K562 (cell line): ENCODE results near the gene DYNC1I1. TPM values are rescaled to one million over a fixed set of nuclear protein-coding genes. Genes with fewer than 3 reads are reported as not detected.

Experiments
- ATAC-seq: fragments of 200-7000 bp; cut with Tn5 transposase; 3 replicates; pipeline ENCODE4 v1.9.1; 2020; ENCODE audit warnings: moderate library complexity
- BruUV-seq: library from RNA; stranded (reverse); fragments of 400-500 nt; replicated peaks from 2 replicates; lab custom pipeline; 2021; lab: Mats Ljungman, UMichigan
- CTCF ChIA-PET: fragments of 300-600 bp; formaldehyde crosslinking; extraction: SDS; loops from one replicate; lab custom pipeline; 2021; ENCODE audit warnings: low intra/inter-chr PET ratio; lab: Yijun Ruan, JAX
- POLR2A ChIA-PET: fragments of 300-600, 350-650 bp; sonication (Branson Sonifier 250); formaldehyde crosslinking; extraction: SDS; loops from one replicate; lab custom pipeline; 2021; ENCODE audit warnings: antibody characterized with exemption, inconsistent platforms; lab: Yijun Ruan, JAX
- DNase-seq, 4 experiments: peaks; one replicate each; pipeline versions ENCODE4 v3.0.0 to v3.0.0-alpha.2; 2011 to 2018; ENCODE audit warnings: low spot score in 3 of 4, mixed read lengths in 3 of 4; ENCODE audit errors: extremely low read depth in 1 of 4
- FAIRE-seq: peaks from 2 replicates; lab custom pipeline; 2011; peaks lifted over from hg19 to GRCh38; lab: Jason Lieb, UNC
- H2AFZ ChIP-seq: 2 replicates; pipeline ENCODE4 v1.6.0; 2011; ENCODE audit warnings: low read depth, low read length, control low read depth, inconsistent platforms
- H3K27ac ChIP-seq: fragments of 200-600 bp; 3 replicates; pipeline ENCODE4 v1.8.0; 2011; ENCODE audit warnings: low read depth, mild to moderate bottlenecking, control low read depth, inconsistent platforms, low read length, moderate library complexity, mixed read lengths; ENCODE audit errors: extremely low read depth
- H3K27me3 ChIP-seq, 2 experiments: fragments of 300-600 bp in 1 of 2; 2 replicates in 1 of 2; 3 replicates in 1 of 2; pipeline versions ENCODE4 v1.6.0 to v1.8.0; 2011; ENCODE audit warnings: inconsistent platforms in 2 of 2, low read length in 2 of 2, mild to moderate bottlenecking in 1 of 2, mixed read lengths in 1 of 2, moderate library complexity in 1 of 2; ENCODE audit not compliant: control insufficient read depth in 2 of 2, insufficient read depth in 2 of 2
- H3K36me3 ChIP-seq: fragments of 300-600 bp; 3 replicates; pipeline ENCODE4 v1.8.0; 2011; ENCODE audit warnings: mild to moderate bottlenecking, low read length, inconsistent platforms; ENCODE audit not compliant: control insufficient read depth, insufficient read depth
- H3K4me1 ChIP-seq, 2 experiments: fragments of 200-600 bp in 1 of 2; replicated peaks in 1 of 2; 2 replicates in 1 of 2; 3 replicates in 1 of 2; pipeline versions ENCODE4 v1.5.1 to v1.8.0; 2011; ENCODE audit warnings: inconsistent platforms in 2 of 2, low read length in 2 of 2, mild to moderate bottlenecking in 1 of 2, mixed read lengths in 1 of 2, moderate library complexity in 1 of 2; ENCODE audit not compliant: control insufficient read depth in 2 of 2, insufficient read depth in 2 of 2
- H3K4me2 ChIP-seq: 2 replicates; pipeline ENCODE4 v1.6.1; 2011; ENCODE audit warnings: low read length, control low read depth, inconsistent platforms, mixed read lengths; ENCODE audit not compliant: insufficient read depth
- H3K4me3 ChIP-seq: fragments of 200-600 bp; sonication (generic), shearing (Covaris generic); 2 replicates; pipeline ENCODE4 v1.5.1; 2016; ENCODE audit warnings: control low read depth, inconsistent platforms
- H3K79me2 ChIP-seq: fragments of 200-600 bp; 3 replicates; pipeline ENCODE4 v1.8.0; 2011; ENCODE audit warnings: low read length, inconsistent platforms; ENCODE audit not compliant: control insufficient read depth, insufficient read depth
- H3K9ac ChIP-seq, 2 experiments: 2 replicates each; pipeline versions ENCODE4 v1.6.0 to v1.6.1; 2011; ENCODE audit warnings: low read depth in 2 of 2, low read length in 2 of 2, control low read depth in 1 of 2, inconsistent platforms in 1 of 2, mild to moderate bottlenecking in 1 of 2, mixed read lengths in 1 of 2; ENCODE audit not compliant: insufficient read depth in 1 of 2
- H3K9me1 ChIP-seq: one replicate; pipeline ENCODE4 v1.6.0; 2011; ENCODE audit warnings: inconsistent platforms, mild to moderate bottlenecking, low read length, moderate library complexity; ENCODE audit not compliant: control insufficient read depth, insufficient read depth
- H3K9me3 ChIP-seq: replicated peaks from 2 replicates; pipeline ENCODE4 v1.5.1; 2011; ENCODE audit warnings: low read depth, low read length, inconsistent platforms; ENCODE audit not compliant: control insufficient read depth, insufficient read depth
- H4K20me1 ChIP-seq: replicated peaks from 2 replicates; pipeline ENCODE4 v1.6.1; 2011; ENCODE audit warnings: low read length, inconsistent platforms, mixed read lengths; ENCODE audit not compliant: control insufficient read depth, insufficient read depth
- ATF7 ChIP-seq: fragments of 450-650 bp; IDR thresholded peaks from 2 replicates; pipeline ENCODE4 v1.7.1; 2014; ENCODE audit warnings: mild to moderate bottlenecking, moderate library complexity
- CC2D1A ChIP-seq: fragments of 450-650 bp; IDR thresholded peaks from 2 replicates; pipeline ENCODE4 v1.6.1; 2017; ENCODE audit warnings: mild to moderate bottlenecking
- DNMT1 ChIP-seq: fragments of 450-650 bp; IDR thresholded peaks from 2 replicates; pipeline ENCODE4 v1.6.1; 2016; ENCODE audit warnings: antibody characterized with exemption, mild to moderate bottlenecking
- GATA2 ChIP-seq: sonication (generic); formaldehyde crosslinking; IDR thresholded peaks from 2 replicates; pipeline ENCODE4 v1.4.0; 2020; ENCODE audit warnings: mild to moderate bottlenecking, missing genetic modification reagents
- LARP7 ChIP-seq: fragments of 450-650 bp; IDR thresholded peaks from 2 replicates; pipeline ENCODE4 v1.6.1; 2016
- NR2F6 ChIP-seq: fragments of 450-650 bp; formaldehyde crosslinking; IDR thresholded peaks from 2 replicates; pipeline ENCODE4 v1.4.0; 2020; ENCODE audit warnings: mild to moderate bottlenecking
- PHB ChIP-seq: fragments of 250-450 bp; sonication (Bioruptor Pico); IDR thresholded peaks from 2 replicates; pipeline ENCODE4 v1.5.0; 2021
- SMAD1 ChIP-seq: fragments of 150-350 bp; IDR thresholded peaks from 2 replicates; pipeline ENCODE4 v1.6.1; 2014; ENCODE audit warnings: low read length, low read depth; ENCODE audit not compliant: partially characterized antibody
- SREBF2 ChIP-seq: sonication (generic); formaldehyde crosslinking; IDR thresholded peaks from 2 replicates; pipeline ENCODE4 v1.4.0; 2020; ENCODE audit warnings: mild to moderate bottlenecking, missing genetic modification reagents
- TAL1 ChIP-seq: fragments of 450-650 bp; IDR thresholded peaks from 2 replicates; pipeline ENCODE4 v1.6.1; 2016; ENCODE audit warnings: mild to moderate bottlenecking
- ZFP1 ChIP-seq: fragments of 450-650 bp; formaldehyde crosslinking; IDR thresholded peaks from 2 replicates; pipeline ENCODE4 v1.4.0; 2020; ENCODE audit warnings: mild to moderate bottlenecking, mixed read lengths
- ZNF174 ChIP-seq: fragments of 250-450 bp; sonication (Bioruptor Pico); IDR thresholded peaks from 2 replicates; pipeline ENCODE4 v1.4.0; 2020; ENCODE audit warnings: mild to moderate bottlenecking
- ZNF644 ChIP-seq: fragments of 200-800 bp; sonication (Bioruptor generic); IDR thresholded peaks from 2 replicates; pipeline ENCODE4 v1.6.1; 2016; ENCODE audit warnings: low read depth, missing genetic modification characterization, missing compliant biosample characterization
- WGBS: fragments of 100-300 bp; shearing (Covaris generic); methylation state at CpG from one replicate; pipeline ENCODE4 v1.1.6; 2016; ENCODE audit warnings: low coverage, mixed read lengths; ENCODE audit not compliant: insufficient coverage; ENCODE audit errors: missing lambda C conversion rate; 5-methylcytosine and 5-hydroxymethylcytosine counted together
- in situ Hi-C: fragments of 300-500 bp; cut with MboI; formaldehyde crosslinking; loops from 4 replicates; pipeline ENCODE4 v1.15.0; 2018; ENCODE audit warnings: inconsistent platforms, mixed read lengths
- intact Hi-C: fragments of 100-400 bp; cut with micrococcal nuclease; formaldehyde crosslinking; loops from 2 replicates; pipeline ENCODE4 v1.14.2; 2022
- polyA plus RNA-seq, 8 experiments: library from polyadenylated mRNA; depleted of rRNA in 4 of 8; stranded (reverse) in 5 of 8; unstranded in 3 of 8; fragments of >200 nt; fragmentation: Nextera tagmentation in 2 of 8; fragmentation: Illumina TruSeq in 1 of 8; extraction: Ambion mirVana in 2 of 8; extraction: Trizol in 1 of 8; gene quantifications; 2 replicates each; pipeline versions ENCODE4 v1.2.1 to v1.2.3, GENCODE V29; 2011 to 2014; ENCODE audit warnings: inconsistent platforms in 1 of 8, missing spikeins in 1 of 8
- total RNA-seq, 7 experiments: library from RNA; depleted of rRNA in 6 of 7; stranded (reverse); fragments of >200 nt in 6 of 7; fragmentation: Illumina TruSeq in 2 of 7; extraction: Trizol in 2 of 7; gene quantifications; 2 replicates each; pipeline versions ENCODE4 v1.2.1 to v1.2.3, GENCODE V29; 2011 to 2021; ENCODE audit warnings: low replicate concordance in 1 of 7
- TF ChIP-seq, protein P1 (sequence below): sonication (generic); formaldehyde crosslinking; IDR thresholded peaks from 2 replicates; pipeline ENCODE4 v1.8.1; 2022; ENCODE audit warnings: missing genetic modification reagents
- TF ChIP-seq, protein P2 (sequence below): sonication (generic); formaldehyde crosslinking; IDR thresholded peaks from 2 replicates; pipeline ENCODE4 v1.9.0; 2022; ENCODE audit warnings: mild to moderate bottlenecking, missing genetic modification reagents

DYNC1I1 gene
- total and polyA plus RNA-seq, 9 of the 15 experiments (the other 6 are each of a cell fraction or from before 2014, with no cell fraction given): 0.22 to 1.5 (median 0.44) TPM

DNA sequence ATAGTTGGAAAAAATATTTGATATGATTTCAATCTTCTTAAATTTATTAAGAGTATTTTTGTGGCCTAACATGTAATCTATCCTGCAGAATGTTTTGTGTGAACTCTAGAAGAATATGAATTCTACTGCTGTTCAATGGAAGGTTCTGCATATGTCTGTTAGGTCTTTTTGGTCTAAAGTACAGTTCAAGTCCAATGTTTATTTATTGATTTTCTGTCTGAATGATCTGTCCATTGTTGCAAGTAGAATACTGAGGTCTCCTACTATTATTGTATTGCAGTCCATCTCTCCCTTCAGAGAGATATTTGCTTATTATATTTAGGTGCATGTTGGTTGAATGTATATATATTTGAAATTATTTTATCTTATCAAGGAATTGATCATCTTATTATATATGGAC is 18.9 kb upstream of the DYNC1I1 start:
- Histone ChIP-seq H3K27ac (no peak overlapping the region), H3K4me1 (no peaks in the 10 kb centered on the region), H4K20me1 (no peaks in the 10 kb centered on the region), H3K9me3 (no peaks in the 10 kb centered on the region), H3K79me2 (no peaks in the 10 kb centered on the region), H3K36me3 (no peaks in the 10 kb centered on the region), H3K9ac (no peak overlapping the region), H3K9me1 (no peaks in the 10 kb centered on the region), H3K4me2 (no peak overlapping the region), H3K4me3 (no peak overlapping the region), H3K27me3 (no peaks in the 10 kb centered on the region; a peak in 1 of 5 replicates), H2AFZ (no peak overlapping the region)
- FAIRE-seq (no peak), DNase-seq (no peak), ATAC-seq (no peak)
- intact Hi-C loops: no loop called here
- ChIA-PET POLR2A (no interaction called here), CTCF (interaction anchor here (0.7 kb wide), 1 partner anchor 28 kb away, joined by 3 read pairs; no protein-coding TSS in a partner anchor)
- in situ Hi-C loops: no loop called here
- TF ChIP-seq CC2D1A: no peak
- no TSS peak for BruUV-seq

DNA sequence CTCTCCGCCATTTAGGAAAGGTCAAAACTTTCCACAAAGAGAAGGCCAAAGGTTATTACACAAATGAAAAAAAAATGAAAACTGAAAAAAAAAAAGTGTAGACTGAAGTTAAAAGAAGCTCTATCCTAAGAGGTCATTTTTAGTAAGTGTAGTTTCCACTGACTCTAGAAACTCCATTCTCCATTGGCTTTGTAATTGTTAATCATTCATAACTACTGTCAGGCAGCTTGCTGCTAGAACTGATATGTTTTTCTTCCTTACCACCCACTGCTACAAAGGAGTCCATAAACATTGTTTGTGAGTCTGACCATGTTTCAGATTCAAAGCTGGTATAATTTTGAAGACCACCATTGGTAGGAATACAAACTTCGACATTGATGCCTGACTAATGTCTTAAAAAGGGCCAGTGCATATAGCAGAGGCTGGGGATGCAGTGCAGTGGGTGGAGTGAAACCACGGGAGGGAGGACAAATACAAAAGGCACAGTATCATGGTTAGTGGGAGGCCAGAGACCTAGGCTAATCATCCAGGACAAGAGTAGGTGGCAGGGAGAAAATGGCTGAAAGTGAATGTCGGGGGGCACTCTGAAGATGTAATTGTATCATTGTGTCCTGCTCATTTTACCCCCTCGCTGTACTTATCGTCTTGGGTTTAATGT is 16.9 kb upstream of the DYNC1I1 start:
- in situ Hi-C loops (no loop called here), intact Hi-C loops (no loop called here)
- Histone ChIP-seq H2AFZ (no peak overlapping the region), H3K4me2 (no peak overlapping the region), H3K4me1 (no peaks in the 10 kb centered on the region), H3K36me3 (no peaks in the 10 kb centered on the region), H3K9me1 (no peaks in the 10 kb centered on the region), H3K79me2 (no peaks in the 10 kb centered on the region), H3K27ac (no peak overlapping the region), H4K20me1 (no peaks in the 10 kb centered on the region), H3K9ac (no peak overlapping the region), H3K27me3 (no peaks in the 10 kb centered on the region; a peak in 1 of 5 replicates), H3K4me3 (no peak overlapping the region), H3K9me3 (no peaks in the 10 kb centered on the region)
- TF ChIP-seq, protein P1, sequence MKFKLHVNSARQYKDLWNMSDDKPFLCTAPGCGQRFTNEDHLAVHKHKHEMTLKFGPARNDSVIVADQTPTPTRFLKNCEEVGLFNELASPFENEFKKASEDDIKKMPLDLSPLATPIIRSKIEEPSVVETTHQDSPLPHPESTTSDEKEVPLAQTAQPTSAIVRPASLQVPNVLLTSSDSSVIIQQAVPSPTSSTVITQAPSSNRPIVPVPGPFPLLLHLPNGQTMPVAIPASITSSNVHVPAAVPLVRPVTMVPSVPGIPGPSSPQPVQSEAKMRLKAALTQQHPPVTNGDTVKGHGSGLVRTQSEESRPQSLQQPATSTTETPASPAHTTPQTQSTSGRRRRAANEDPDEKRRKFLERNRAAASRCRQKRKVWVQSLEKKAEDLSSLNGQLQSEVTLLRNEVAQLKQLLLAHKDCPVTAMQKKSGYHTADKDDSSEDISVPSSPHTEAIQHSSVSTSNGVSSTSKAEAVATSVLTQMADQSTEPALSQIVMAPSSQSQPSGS (CRISPR knock-in tag): no peak
- no peak for TF ChIP-seq GATA2 (CRISPR knock-in tag)
- no peak for TF ChIP-seq ZNF174
- TF ChIP-seq ZFP1 (CRISPR knock-in tag): no peak
- TF ChIP-seq DNMT1: no peak
- TF ChIP-seq LARP7: no peak
- TF ChIP-seq NR2F6: no peak
- TF ChIP-seq, protein P2, sequence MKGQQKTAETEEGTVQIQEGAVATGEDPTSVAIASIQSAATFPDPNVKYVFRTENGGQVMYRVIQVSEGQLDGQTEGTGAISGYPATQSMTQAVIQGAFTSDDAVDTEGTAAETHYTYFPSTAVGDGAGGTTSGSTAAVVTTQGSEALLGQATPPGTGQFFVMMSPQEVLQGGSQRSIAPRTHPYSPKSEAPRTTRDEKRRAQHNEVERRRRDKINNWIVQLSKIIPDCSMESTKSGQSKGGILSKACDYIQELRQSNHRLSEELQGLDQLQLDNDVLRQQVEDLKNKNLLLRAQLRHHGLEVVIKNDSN (CRISPR knock-in tag): no peak
- TF ChIP-seq ZNF644 (tag): no peak
- no peak for TF ChIP-seq ATF7
- no peak for TF ChIP-seq SMAD1
- TF ChIP-seq SREBF2 (CRISPR knock-in tag): no peak
- no peak for TF ChIP-seq PHB (CRISPR knock-in tag)
- TF ChIP-seq TAL1: no peak
- DNase-seq: no peak
- no peak for FAIRE-seq
- BruUV-seq: no TSS peak
- no peak for ATAC-seq
- POLR2A ChIA-PET: no interaction called here
- CTCF ChIA-PET: no interaction called here
- under 1% methylated on average over 6 of the region's 6 CpGs for WGBS
